ENCODE measurements around the gene FBLN2.

FBLN2 gene

DNA sequence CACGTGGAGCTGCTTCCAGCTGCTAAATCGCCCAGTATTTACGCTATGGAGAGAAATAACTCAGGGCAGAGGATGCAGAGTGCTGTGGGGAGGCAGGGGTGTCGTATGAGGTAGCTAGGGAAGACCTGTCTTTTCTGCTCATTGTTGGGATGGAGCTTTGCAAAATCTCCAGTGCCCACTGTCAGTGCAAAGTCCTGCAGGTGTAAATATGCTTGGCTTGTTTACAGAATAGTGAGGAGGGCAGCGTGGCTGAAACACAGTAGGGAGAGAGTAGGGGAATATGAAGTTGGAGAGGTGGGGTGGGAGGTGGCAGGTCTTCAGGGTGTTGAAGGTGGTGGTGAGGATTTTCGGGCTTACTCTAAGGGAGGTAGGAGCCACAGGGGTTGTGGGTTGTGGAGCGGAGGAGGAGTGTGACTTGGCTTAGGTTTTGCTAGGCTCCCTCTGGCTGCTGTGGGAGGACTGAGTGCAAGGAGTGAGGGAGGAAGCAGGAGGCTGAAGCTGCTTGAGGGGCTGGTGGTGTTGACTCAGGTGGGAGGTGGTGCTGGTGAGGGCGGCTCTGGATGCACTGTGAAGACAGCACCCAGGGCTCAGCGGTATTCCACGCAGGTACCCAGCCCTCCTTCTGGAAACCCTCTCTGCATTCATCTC lies 125.7 kb downstream of the FBLN2 start:
- no peak overlapping the region for H3K27ac ChIP-seq

DNA sequence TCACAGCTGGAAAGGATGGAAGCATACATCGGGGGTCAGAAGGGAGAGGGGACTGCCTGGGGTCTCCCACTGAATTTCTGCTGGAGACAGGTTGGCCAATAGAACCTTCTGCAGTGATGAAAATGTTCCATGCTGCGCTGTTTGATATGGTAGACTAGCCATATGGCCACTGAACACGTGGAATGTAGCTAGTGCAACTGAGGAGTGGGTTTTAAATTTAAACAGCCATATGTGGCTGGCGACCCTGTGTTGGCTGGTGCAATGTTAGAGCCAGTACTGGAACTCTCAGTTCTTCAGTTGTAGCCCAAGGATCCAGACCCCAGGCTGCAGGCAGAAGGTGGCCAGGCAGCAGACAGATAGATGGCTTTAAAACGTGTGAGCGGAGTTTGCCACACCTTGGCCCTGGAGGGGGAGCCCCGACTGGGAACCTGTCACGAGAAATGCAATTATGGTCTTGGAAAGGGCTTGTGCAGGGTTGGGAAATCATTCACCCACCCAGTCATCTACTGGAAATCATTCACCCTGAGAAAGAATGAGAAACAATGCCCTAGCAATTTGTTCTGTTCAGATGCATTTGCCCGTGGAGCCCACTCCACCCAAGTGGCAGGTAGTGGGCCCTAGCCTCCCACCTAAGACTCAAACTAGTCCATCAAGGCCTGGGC lies 127.6 kb downstream of the FBLN2 start:
- H3K27ac ChIP-seq: no peak overlapping the region
- TF ChIP-seq, protein P1, sequence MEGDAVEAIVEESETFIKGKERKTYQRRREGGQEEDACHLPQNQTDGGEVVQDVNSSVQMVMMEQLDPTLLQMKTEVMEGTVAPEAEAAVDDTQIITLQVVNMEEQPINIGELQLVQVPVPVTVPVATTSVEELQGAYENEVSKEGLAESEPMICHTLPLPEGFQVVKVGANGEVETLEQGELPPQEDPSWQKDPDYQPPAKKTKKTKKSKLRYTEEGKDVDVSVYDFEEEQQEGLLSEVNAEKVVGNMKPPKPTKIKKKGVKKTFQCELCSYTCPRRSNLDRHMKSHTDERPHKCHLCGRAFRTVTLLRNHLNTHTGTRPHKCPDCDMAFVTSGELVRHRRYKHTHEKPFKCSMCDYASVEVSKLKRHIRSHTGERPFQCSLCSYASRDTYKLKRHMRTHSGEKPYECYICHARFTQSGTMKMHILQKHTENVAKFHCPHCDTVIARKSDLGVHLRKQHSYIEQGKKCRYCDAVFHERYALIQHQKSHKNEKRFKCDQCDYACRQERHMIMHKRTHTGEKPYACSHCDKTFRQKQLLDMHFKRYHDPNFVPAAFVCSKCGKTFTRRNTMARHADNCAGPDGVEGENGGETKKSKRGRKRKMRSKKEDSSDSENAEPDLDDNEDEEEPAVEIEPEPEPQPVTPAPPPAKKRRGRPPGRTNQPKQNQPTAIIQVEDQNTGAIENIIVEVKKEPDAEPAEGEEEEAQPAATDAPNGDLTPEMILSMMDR (IDR thresholded peaks at IDR 0.05): no peak
- TF ChIP-seq ZFX (IDR thresholded peaks at IDR 0.05; ENCODE audit: borderline replicate concordance): no peak

More for the DNA sequence above, 125.7 kb downstream of the FBLN2 start:
- TF ChIP-seq, protein P1 (IDR thresholded peaks at IDR 0.05): no peak
- no peak for TF ChIP-seq ZFX (IDR thresholded peaks at IDR 0.05; ENCODE audit: borderline replicate concordance)

DNA sequence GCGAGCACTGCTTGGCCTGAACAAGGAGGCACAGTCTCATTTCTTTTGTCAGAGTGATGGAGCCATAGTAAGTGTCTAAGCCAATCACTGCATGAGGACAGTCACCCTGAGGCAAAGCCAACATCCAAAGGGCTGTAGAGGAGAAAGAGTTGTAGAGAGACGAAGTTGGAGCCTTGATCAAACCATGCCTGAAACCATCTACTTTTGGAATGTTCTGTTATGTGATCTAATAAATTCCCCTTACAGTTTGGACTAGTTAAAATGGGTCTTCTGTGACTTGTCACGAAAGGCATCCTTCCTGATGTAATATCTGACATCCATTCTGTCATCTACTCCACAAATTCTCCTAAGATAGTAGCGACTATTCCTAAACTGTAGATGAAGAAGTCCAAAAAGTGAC lies 128.3 kb downstream of the FBLN2 start:
- no peak for TF ChIP-seq ZFX (IDR thresholded peaks at IDR 0.05; ENCODE audit: borderline replicate concordance)
- TF ChIP-seq, protein P1 (IDR thresholded peaks at IDR 0.05): no peak
- no peak overlapping the region for H3K27ac ChIP-seq

DNA sequence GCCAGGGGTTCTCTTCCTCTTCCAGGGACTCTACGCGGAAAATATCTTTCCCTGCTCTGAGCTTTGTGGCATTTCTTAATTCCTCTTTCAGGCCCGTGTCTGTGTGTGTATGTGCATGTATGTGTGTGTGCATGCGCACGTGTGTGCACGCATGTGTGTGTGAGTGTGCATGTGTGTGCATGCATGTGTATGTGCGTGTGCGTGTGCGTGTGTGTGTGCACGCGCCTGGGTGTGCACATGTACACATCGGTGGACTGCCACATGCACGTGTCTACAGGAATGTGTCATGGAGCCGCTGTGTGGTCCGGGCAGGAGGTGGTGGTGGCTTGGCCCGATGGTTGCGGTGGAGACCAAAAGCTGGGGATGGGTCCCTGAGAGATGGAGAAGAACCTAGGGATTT lies 133.0 kb downstream of the FBLN2 start:
- no peak overlapping the region for H3K27ac ChIP-seq
- TF ChIP-seq, protein P1 (IDR thresholded peaks at IDR 0.05): no peak
- TF ChIP-seq ZFX (IDR thresholded peaks at IDR 0.05; ENCODE audit: borderline replicate concordance): no peak

DNA sequence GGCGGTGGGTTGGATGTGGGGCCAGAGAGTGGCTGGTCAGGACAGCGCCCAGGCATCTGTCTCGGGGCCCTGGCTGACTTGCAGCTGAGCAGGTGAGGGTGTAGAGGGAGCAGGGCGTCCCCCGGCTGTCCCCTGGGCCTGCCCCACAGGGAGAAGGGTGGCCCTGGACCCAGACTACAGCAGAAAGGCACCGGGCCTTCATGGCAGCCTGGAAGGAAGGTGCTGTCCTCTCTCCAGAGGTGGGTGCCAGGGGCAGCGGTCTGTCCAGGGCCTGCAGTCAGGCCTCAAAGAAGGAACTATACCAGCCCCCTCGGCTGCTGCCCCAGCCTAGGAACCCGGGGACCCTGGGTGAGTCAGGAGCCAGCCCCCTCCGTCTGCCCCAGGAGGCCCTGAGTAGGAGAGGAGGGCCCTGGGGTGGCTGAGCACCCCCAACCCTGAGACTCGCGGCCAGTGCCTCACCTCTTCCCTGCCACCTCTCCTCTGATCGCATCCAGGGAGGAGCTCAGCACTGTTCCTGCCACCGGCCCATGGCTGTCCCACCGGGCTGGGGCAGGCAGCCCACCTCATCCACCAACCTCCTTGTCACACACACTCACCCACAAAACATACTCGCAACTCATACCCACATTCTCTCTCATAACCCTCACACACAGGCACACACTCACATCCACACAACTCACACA lies 133.5 kb downstream of the FBLN2 start:
- TF ChIP-seq ZFX (IDR thresholded peaks at IDR 0.05; ENCODE audit: borderline replicate concordance): no peak
- TF ChIP-seq, protein P1 (IDR thresholded peaks at IDR 0.05): no peak
- no peak overlapping the region for H3K27ac ChIP-seq

DNA sequence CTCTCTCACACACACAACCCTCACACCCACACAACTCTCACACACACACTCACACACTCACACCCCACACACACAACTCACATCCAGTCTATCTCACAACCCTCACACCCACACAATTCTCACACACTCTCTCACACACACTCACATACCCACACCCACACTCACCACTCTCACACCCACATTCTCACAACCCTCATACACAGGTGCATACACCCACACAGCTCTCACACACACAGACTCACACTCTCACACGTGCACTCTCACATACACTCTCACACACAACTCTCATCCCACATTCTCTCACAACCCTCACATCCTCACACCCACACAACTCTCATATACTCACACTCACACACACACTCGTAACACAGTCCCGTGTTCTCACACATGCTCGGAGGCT lies 134.4 kb downstream of the FBLN2 start:
- H3K27ac ChIP-seq: no peak overlapping the region
- TF ChIP-seq, protein P1 (IDR thresholded peaks at IDR 0.05): no peak
- TF ChIP-seq ZFX (IDR thresholded peaks at IDR 0.05; ENCODE audit: borderline replicate concordance): no peak

DNA sequence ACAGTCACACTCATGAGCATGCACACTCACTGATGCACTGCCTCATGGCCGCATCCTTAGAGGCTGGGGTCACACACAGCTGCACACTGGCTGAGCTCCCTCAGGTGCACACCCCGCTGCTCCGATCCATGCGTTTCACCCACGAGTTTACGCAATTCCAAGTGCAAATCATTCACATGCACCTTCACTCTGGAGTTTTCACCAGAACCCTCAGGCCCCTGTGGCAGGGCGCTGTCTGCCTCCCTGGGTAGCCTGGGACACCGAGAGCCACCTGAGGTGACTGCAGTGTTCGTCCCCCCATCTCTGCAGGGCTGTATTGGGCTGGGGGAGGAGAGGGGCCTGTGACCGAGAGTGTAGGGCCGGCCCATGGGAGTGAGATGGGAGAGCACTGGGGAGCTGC lies 134.8 kb downstream of the FBLN2 start:
- TF ChIP-seq, protein P1 (IDR thresholded peaks at IDR 0.05): no peak
- no peak for TF ChIP-seq ZFX (IDR thresholded peaks at IDR 0.05; ENCODE audit: borderline replicate concordance)
- H3K27ac ChIP-seq: no peak overlapping the region

Data from 22Rv1 (cell line).